DOHH2 (cell line): Measurements from ENCODE around the gene MPRIP.

Experiments
- EZH2phosphoT487 ChIP-seq: fragments of 200-600 bp; sonication (generic); IDR thresholded peaks from 2 replicates; pipeline ENCODE4 v1.6.1; 2017; ENCODE audit warnings: borderline replicate concordance, mild to moderate bottlenecking, antibody characterized with exemption, low read length, moderate library complexity, mixed read lengths
- TF ChIP-seq, protein P1 (sequence below): fragments of 200-600 bp; sonication (generic); IDR thresholded peaks from one replicate; pipeline ENCODE4 v1.5.1; 2014; ENCODE audit warnings: antibody characterized with exemption, mild to moderate bottlenecking, low read depth, low read length; ENCODE audit not compliant: poor library complexity, severe bottlenecking

DNA sequence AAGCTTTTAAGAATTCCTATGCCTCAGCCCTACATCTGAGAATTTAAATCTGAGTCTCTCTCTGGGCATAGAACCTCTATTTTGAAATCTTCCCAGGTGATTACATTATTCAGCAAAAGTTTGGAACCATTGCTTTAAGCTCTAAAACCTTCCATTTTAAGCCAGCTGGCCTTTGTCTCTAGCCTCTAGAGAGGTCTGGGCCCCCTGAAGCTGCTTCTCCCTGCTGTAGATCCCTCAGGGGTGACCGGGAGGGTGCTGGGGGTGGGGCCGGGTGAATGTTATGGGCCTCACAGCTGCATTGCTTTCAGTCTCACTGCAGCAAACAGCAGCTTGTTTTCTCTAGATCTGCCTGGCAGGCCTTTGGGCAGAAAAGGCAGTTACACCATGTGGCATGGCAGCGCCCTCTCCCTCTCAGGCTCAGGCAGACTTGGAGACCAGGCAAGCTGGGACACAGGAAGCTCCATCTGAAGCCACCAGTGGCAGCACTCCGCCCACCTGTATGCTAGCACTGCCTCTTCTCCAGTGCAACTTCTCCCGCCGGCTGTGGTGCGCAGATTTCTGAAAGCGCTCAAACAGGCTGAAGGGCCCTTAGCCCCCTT, 66.3 kb downstream of the MPRIP start:
- TF ChIP-seq, protein P1, sequence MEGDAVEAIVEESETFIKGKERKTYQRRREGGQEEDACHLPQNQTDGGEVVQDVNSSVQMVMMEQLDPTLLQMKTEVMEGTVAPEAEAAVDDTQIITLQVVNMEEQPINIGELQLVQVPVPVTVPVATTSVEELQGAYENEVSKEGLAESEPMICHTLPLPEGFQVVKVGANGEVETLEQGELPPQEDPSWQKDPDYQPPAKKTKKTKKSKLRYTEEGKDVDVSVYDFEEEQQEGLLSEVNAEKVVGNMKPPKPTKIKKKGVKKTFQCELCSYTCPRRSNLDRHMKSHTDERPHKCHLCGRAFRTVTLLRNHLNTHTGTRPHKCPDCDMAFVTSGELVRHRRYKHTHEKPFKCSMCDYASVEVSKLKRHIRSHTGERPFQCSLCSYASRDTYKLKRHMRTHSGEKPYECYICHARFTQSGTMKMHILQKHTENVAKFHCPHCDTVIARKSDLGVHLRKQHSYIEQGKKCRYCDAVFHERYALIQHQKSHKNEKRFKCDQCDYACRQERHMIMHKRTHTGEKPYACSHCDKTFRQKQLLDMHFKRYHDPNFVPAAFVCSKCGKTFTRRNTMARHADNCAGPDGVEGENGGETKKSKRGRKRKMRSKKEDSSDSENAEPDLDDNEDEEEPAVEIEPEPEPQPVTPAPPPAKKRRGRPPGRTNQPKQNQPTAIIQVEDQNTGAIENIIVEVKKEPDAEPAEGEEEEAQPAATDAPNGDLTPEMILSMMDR = no peak
- no peak for TF ChIP-seq EZH2phosphoT487
